Mesenchymal stem cell (in vitro differentiated cells and primary cell): ENCODE results near the gene PARVB.
A peak's percentile ranks its signal among the peaks of the same experiment; 100 is the strongest.

Experiments used
- DNase-seq: peaks from one replicate; pipeline ENCODE4 v3.0.0-alpha.2; 2013
- H2AFZ ChIP-seq: one replicate; pipeline ENCODE4 v1.6.1; 2013; ENCODE audit warnings: low read depth, mild to moderate bottlenecking, control low read depth, inconsistent platforms, low read length, moderate library complexity
- H2AK5ac ChIP-seq: 2 replicates; pipeline ENCODE4 v1.6.1; 2013; ENCODE audit warnings: low read length, moderate library complexity, mild to moderate bottlenecking, inconsistent platforms; ENCODE audit not compliant: severe bottlenecking
- H2BK120ac ChIP-seq: one replicate; pipeline ENCODE4 v1.6.1; 2013; ENCODE audit warnings: low read depth, mild to moderate bottlenecking, inconsistent platforms, low read length, moderate library complexity
- H2BK12ac ChIP-seq, 2 experiments: one replicate each; pipeline ENCODE4 v1.6.1; 2013; ENCODE audit warnings: inconsistent platforms in 2 of 2, low read length in 2 of 2, mild to moderate bottlenecking in 2 of 2, moderate library complexity in 2 of 2, control low read depth in 1 of 2
- H2BK15ac ChIP-seq: one replicate; pipeline ENCODE4 v1.6.1; 2013; ENCODE audit warnings: mild to moderate bottlenecking, low read depth, inconsistent platforms; ENCODE audit not compliant: poor library complexity, severe bottlenecking
- H2BK5ac ChIP-seq: 2 replicates; pipeline ENCODE4 v1.6.1; 2013; ENCODE audit warnings: low read depth, mild to moderate bottlenecking, low read length, control low read depth, inconsistent platforms; ENCODE audit not compliant: poor library complexity, severe bottlenecking
- H3K14ac ChIP-seq, 2 experiments: one replicate each; pipeline ENCODE4 v1.6.1; 2013; ENCODE audit warnings: inconsistent platforms in 2 of 2, low read length in 2 of 2, control low read depth in 1 of 2, mild to moderate bottlenecking in 1 of 2, moderate library complexity in 1 of 2
- H3K18ac ChIP-seq, 2 experiments: one replicate each; pipeline ENCODE4 v1.6.1; 2013; ENCODE audit warnings: inconsistent platforms in 2 of 2, low read length in 2 of 2, control low read depth in 1 of 2, low read depth in 1 of 2, mild to moderate bottlenecking in 1 of 2
- H3K23ac ChIP-seq, 2 experiments: one replicate each; pipeline ENCODE4 v1.6.1; 2013; ENCODE audit warnings: inconsistent platforms in 2 of 2, low read length in 2 of 2, mild to moderate bottlenecking in 2 of 2, moderate library complexity in 2 of 2, control low read depth in 1 of 2
- H3K27ac ChIP-seq: 2 replicates; pipeline ENCODE4 v1.5.1; 2013; ENCODE audit warnings: mild to moderate bottlenecking, moderate library complexity, low read length, control low read depth, inconsistent platforms; ENCODE audit not compliant: poor library complexity, severe bottlenecking
- H3K27me3 ChIP-seq, 2 experiments: 2 replicates each; pipeline versions ENCODE4 v1.6.1 to v1.7.0; 2013; ENCODE audit warnings: low read length in 2 of 2, mild to moderate bottlenecking in 2 of 2, moderate library complexity in 2 of 2, control low read depth in 1 of 2, inconsistent platforms in 1 of 2; ENCODE audit not compliant: control insufficient read depth in 1 of 2, insufficient read depth in 1 of 2
- H3K36me3 ChIP-seq, 2 experiments: 2 replicates each; pipeline versions ENCODE4 v1.6.1 to v1.7.0; 2013; ENCODE audit warnings: low read length in 2 of 2, control low read depth in 1 of 2, inconsistent platforms in 1 of 2, low read depth in 1 of 2, mild to moderate bottlenecking in 1 of 2; ENCODE audit not compliant: insufficient read depth in 2 of 2, control insufficient read depth in 1 of 2
- H3K4ac ChIP-seq, 2 experiments: one replicate each; pipeline ENCODE4 v1.6.1; 2013; ENCODE audit warnings: inconsistent platforms in 2 of 2, low read length in 2 of 2, mild to moderate bottlenecking in 2 of 2, moderate library complexity in 2 of 2, control low read depth in 1 of 2, low read depth in 1 of 2
- H3K4me1 ChIP-seq: 2 replicates; pipeline ENCODE4 v1.6.1; 2013; ENCODE audit warnings: low read depth, low read length, control low read depth; ENCODE audit not compliant: control insufficient read depth, insufficient read depth
- H3K4me2 ChIP-seq: 2 replicates; pipeline ENCODE4 v1.6.1; 2013; ENCODE audit warnings: low read length, mild to moderate bottlenecking, inconsistent platforms; ENCODE audit not compliant: poor library complexity, severe bottlenecking
- H3K4me3 ChIP-seq, 2 experiments: 2 replicates each; pipeline versions ENCODE4 v1.5.1 to v1.7.0; 2013; ENCODE audit warnings: low read length in 2 of 2, mild to moderate bottlenecking in 2 of 2, control low read depth in 1 of 2, low read depth in 1 of 2; ENCODE audit not compliant: insufficient read depth in 1 of 2
- H3K79me1 ChIP-seq: replicated peaks from 2 replicates; pipeline ENCODE4 v1.6.1; 2013; ENCODE audit warnings: mild to moderate bottlenecking, control low read depth, low read length, inconsistent platforms; ENCODE audit not compliant: poor library complexity, severe bottlenecking
- H3K9ac ChIP-seq: 2 replicates; pipeline ENCODE4 v1.7.0; 2013; ENCODE audit warnings: mild to moderate bottlenecking, low read length, moderate library complexity
- H3K9me3 ChIP-seq: 2 replicates; pipeline ENCODE4 v1.7.0; 2013; ENCODE audit warnings: mild to moderate bottlenecking, low read length; ENCODE audit not compliant: control insufficient read depth
- H4K8ac ChIP-seq: one replicate; pipeline ENCODE4 v1.6.1; 2013; ENCODE audit warnings: inconsistent platforms, mild to moderate bottlenecking, low read length, moderate library complexity
- H4K91ac ChIP-seq: one replicate; pipeline ENCODE4 v1.6.1; 2013; ENCODE audit warnings: mild to moderate bottlenecking, low read length, inconsistent platforms
- WGBS: methylation state at CpG from one replicate; pipeline ENCODE4 v1.1.7; 2013; ENCODE audit warnings: mixed read lengths; 5-methylcytosine and 5-hydroxymethylcytosine counted together

Gene PARVB

DNA sequence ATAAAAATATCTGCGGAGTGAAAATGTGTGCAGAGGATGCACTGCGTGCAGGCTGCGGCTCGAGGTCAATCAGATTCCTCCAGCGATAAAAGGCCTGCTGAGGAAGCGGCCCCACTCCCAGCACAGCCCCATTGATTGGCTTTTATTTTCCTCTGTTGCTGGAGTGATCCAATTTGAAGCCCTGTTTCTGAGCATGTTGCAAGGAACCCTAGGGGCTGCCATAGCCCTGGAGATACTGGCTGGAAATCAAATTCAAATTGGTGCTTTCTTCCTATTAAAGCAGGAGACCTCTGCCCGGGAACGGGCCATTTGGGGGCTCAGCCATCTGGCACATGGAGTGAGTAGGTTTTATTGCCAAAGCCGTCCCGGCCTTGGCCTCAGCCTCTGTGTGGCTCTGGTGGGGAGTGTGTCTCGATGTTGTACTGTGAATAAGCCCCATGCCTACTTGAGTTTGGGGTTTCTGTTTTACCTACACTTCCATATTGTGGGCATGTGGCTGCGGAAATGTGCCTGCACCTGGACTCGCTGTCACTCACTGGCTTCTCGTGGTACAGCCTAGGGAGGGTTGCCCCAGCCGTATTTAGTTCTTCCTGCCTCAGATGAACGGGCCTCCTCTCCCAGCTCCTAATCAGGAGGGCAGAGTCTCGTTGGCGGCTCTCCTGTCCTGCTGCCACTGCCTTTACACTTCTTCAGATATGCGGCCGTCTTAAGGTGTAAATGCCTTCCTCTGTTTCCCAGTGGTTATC, 25.6 kb downstream of the PARVB start:
- H3K18ac ChIP-seq = no peak overlapping the region
- H3K4me3 ChIP-seq = no peak overlapping the region
- no peak overlapping the region for H4K8ac ChIP-seq
- H3K4me2 ChIP-seq = no peak overlapping the region
- no peaks in the 10 kb centered on the region for H3K9me3 ChIP-seq
- H3K23ac ChIP-seq = no peak overlapping the region
- H4K91ac ChIP-seq = no peak overlapping the region
- H2BK15ac ChIP-seq = no peak overlapping the region
- no peak overlapping the region for H2AK5ac ChIP-seq
- DNase-seq = no peak
- 73% methylated on average over 20 of the region's 20 CpGs for WGBS
- peaks cover 2% of the 10 kb centered on the region for H3K79me1 ChIP-seq
- no peaks in the 10 kb centered on the region for H3K36me3 ChIP-seq
- no peak overlapping the region for H2BK120ac ChIP-seq
- no peak overlapping the region for H2AFZ ChIP-seq
- peaks cover 0 to 8% of the 10 kb centered on the region in 2 experiments for H3K27me3 ChIP-seq
- peak overlapping the region; percentile 29 for H3K9ac ChIP-seq
- H3K27ac ChIP-seq = no peak overlapping the region
- H2BK12ac ChIP-seq = no peak overlapping the region
- H3K4me1 ChIP-seq = no peaks in the 10 kb centered on the region
- H3K4ac ChIP-seq = no peak overlapping the region
- no peak overlapping the region for H3K14ac ChIP-seq
- no peak overlapping the region for H2BK5ac ChIP-seq

DNA sequence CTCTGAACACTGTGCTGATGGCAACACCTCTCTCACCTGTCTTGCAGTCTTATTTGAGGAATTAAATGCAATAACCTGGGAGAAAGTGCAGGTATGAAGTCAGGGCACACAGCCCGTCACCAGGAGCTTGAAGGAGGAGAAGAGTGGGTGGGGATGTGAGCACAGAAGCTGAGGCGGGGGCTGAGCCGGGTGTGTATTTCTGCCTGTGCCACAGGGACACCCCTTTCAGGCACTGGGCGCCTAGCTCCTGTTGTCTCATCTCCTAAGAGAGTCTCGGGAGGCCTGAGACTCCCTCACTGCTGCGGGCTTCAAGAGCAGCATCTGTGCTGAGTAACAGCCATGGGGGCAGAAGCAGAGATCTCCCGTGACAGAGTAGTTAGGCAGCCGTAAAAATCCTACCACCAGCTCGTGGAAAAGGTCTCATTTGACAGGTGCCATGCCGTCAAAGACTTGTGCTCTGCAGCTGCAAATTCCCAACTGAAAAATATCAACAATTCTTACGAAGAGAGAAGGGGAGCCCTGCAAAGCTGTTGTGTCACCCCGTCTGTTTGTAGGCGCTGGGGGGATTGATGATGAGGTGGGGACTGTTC, 26.8 kb downstream of the PARVB start:
- WGBS = 85% methylated on average over 12 of the region's 13 CpGs

DNA sequence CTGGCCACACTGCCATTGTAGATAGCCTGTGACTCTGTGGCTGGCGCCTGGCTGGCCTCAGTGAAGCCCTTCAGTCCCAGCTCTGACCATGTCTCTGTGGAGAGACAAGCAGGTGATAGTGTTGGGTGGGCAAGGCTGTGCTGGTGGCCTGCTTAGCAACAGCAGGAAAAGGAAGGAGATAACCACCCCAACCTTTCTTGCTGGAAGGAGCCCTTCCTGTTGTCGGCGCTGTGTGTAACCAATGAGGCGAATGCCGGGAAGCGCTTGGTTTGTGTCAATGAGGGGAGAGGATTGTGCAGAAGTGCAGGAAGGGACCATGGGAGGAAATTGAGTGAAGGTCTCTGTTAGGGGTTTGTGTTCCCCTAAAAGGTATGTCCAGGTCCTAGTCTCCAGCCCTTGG, 27.3 kb downstream of the PARVB start:
- H2BK15ac ChIP-seq = no peak overlapping the region
- H3K27me3 ChIP-seq = peaks cover 0 to 8% of the 10 kb centered on the region in 2 experiments
- no peaks in the 10 kb centered on the region for H3K9me3 ChIP-seq
- no peaks in the 10 kb centered on the region for H3K36me3 ChIP-seq
- no peak overlapping the region for H3K27ac ChIP-seq
- H3K9ac ChIP-seq = no peak overlapping the region
- no peak overlapping the region for H2BK12ac ChIP-seq
- 78% methylated on average over 6 of the region's 6 CpGs for WGBS
- no peak overlapping the region for H3K18ac ChIP-seq
- H2BK5ac ChIP-seq = no peak overlapping the region
- H3K14ac ChIP-seq = no peak overlapping the region
- no peak for DNase-seq
- no peak overlapping the region for H4K91ac ChIP-seq
- H3K79me1 ChIP-seq = peaks cover 2% of the 10 kb centered on the region
- no peak overlapping the region for H3K4ac ChIP-seq
- no peaks in the 10 kb centered on the region for H3K4me1 ChIP-seq
- no peak overlapping the region for H2BK120ac ChIP-seq
- H3K23ac ChIP-seq = no peak overlapping the region
- no peak overlapping the region for H2AK5ac ChIP-seq
- no peak overlapping the region for H3K4me3 ChIP-seq
- no peak overlapping the region for H4K8ac ChIP-seq
- H3K4me2 ChIP-seq = no peak overlapping the region
- no peak overlapping the region for H2AFZ ChIP-seq

More for the DNA sequence above, 26.8 kb downstream of the PARVB start:
- H3K27me3 ChIP-seq = peaks cover 0 to 8% of the 10 kb centered on the region in 2 experiments
- no peak overlapping the region for H2BK15ac ChIP-seq
- no peak overlapping the region for H3K9ac ChIP-seq
- no peak overlapping the region for H3K23ac ChIP-seq
- no peak overlapping the region for H2AFZ ChIP-seq
- H3K4me3 ChIP-seq = no peak overlapping the region
- H3K4me2 ChIP-seq = no peak overlapping the region
- H2BK12ac ChIP-seq = no peak overlapping the region
- no peak overlapping the region for H3K18ac ChIP-seq
- H3K4me1 ChIP-seq = no peaks in the 10 kb centered on the region
- DNase-seq = no peak
- H3K79me1 ChIP-seq = peaks cover 2% of the 10 kb centered on the region
- no peak overlapping the region for H2BK5ac ChIP-seq
- no peak overlapping the region for H3K14ac ChIP-seq
- H3K4ac ChIP-seq = no peak overlapping the region
- H4K8ac ChIP-seq = no peak overlapping the region
- H4K91ac ChIP-seq = no peak overlapping the region
- H2AK5ac ChIP-seq = no peak overlapping the region
- H3K27ac ChIP-seq = no peak overlapping the region
- H2BK120ac ChIP-seq = no peak overlapping the region
- H3K9me3 ChIP-seq = no peaks in the 10 kb centered on the region
- H3K36me3 ChIP-seq = no peaks in the 10 kb centered on the region

DNA sequence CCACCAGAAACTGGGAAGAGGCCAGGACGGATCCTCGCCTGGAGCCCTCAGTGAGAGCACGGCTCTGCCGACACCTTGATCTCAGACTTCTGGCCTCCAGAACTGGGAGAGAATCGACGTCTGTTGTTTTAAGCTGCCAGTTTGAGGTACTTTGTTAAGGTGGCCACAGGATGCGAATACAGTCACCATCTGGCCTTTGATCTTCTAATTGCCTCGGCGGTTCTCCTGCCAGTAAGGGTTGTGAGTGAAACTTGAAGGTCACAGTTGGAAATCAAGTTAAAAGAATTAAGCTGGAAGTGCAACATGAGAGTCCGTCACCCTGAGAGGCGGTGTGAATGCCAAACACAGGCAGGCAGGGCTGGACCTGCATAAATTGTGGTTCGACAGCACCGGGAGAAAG, 27.9 kb downstream of the PARVB start:
- DNase-seq = no peak
- Histone ChIP-seq H3K4me2 (no peak overlapping the region), H2BK5ac (no peak overlapping the region), H3K14ac (no peak overlapping the region), H3K18ac (no peak overlapping the region), H3K9me3 (no peaks in the 10 kb centered on the region), H3K27ac (no peak overlapping the region), H2BK15ac (no peak overlapping the region), H3K4me3 (no peak overlapping the region), H2BK12ac (no peak overlapping the region), H2AFZ (no peak overlapping the region), H2AK5ac (no peak overlapping the region), H4K91ac (no peak overlapping the region), H3K36me3 (no peaks in the 10 kb centered on the region), H4K8ac (no peak overlapping the region), H3K9ac (no peak overlapping the region), H3K4ac (no peak overlapping the region), H2BK120ac (no peak overlapping the region), H3K27me3 (peaks cover 0 to 4% of the 10 kb centered on the region in 2 experiments), H3K23ac (no peak overlapping the region), H3K79me1 (no peaks in the 10 kb centered on the region), H3K4me1 (no peaks in the 10 kb centered on the region)
- 60% methylated on average over 13 of the region's 13 CpGs for WGBS
